ENCODE results near the gene TLR2. TPM values are rescaled to one million over a fixed set of nuclear protein-coding genes. Genes with fewer than 3 reads are reported as not detected.

The TLR2 gene
- total RNA-seq, 1 experiment from 2014 or later = 0.90 TPM

- no peak overlapping the region for H3K27ac Mint-ChIP-seq
- Histone ChIP-seq H4K91ac (ENCODE audit: insufficient read length, low read depth, low read length) (no peak overlapping the region), H3K4me2 (ENCODE audit: insufficient read depth, insufficient read length, low read length) (peak overlapping the region; percentile 81), H2BK15ac (ENCODE audit: low read depth, low read length) (no peak overlapping the region), H3K27me3 (ENCODE audit: insufficient read depth, low read length) (peaks cover 20% of the 10 kb centered on the region), H2AFZ (ENCODE audit: low read length) (no peak overlapping the region), H3K27ac (ENCODE audit: insufficient read length, low read depth, low read length) (no peak overlapping the region), H2BK5ac (ENCODE audit: insufficient read length, low read length) (no peak overlapping the region), H3K4ac (ENCODE audit: low read depth, low read length) (no peak overlapping the region), H3K14ac (ENCODE audit: insufficient read depth, low read length) (no peak overlapping the region; the same call in 1 of the 2 replicates), H2BK12ac (ENCODE audit: insufficient read length, low read depth, low read length) (no peak overlapping the region), H3K23me2 (ENCODE audit: insufficient read length, low read depth, low read length, poor library complexity, severe bottlenecking) (peaks cover 15% of the 10 kb centered on the region), H3T11ph (ENCODE audit: low read length) (no peak overlapping the region), H4K5ac (ENCODE audit: insufficient read length, low read depth, low read length) (no peak overlapping the region), H3K4me1 (ENCODE audit: insufficient read depth, low read length) (no peaks in the 10 kb centered on the region; the same call in 1 of the 2 replicates), H3K9me3 (ENCODE audit: control insufficient read depth, low read depth, low read length) (peaks cover 15% of the 10 kb centered on the region), H4K20me1 (ENCODE audit: control insufficient read depth, insufficient read depth, insufficient read length) (no peaks in the 10 kb centered on the region), H3K56ac (ENCODE audit: insufficient read length, low read depth, low read length) (no peak overlapping the region), H3K18ac (ENCODE audit: insufficient read length, low read depth, low read length) (no peak overlapping the region), H2BK20ac (ENCODE audit: low read depth, low read length, poor library complexity, severe bottlenecking) (no peak overlapping the region), H4K8ac (replicated peaks; ENCODE audit: insufficient read length, low read depth, low read length) (no peak overlapping the region), H3K9ac (ENCODE audit: extremely low read depth, insufficient read length, low read length) (no peak overlapping the region), H3K79me2 (ENCODE audit: insufficient read depth, low read length) (no peaks in the 10 kb centered on the region), H3K23ac (ENCODE audit: insufficient read length, low read depth, low read length) (no peak overlapping the region), H3K79me1 (ENCODE audit: insufficient read depth, low read depth, low read length, poor library complexity, severe bottlenecking) (no peaks in the 10 kb centered on the region), H2BK120ac (ENCODE audit: low read depth, low read length, poor library complexity, severe bottlenecking) (no peak overlapping the region), H2AK5ac (ENCODE audit: insufficient read length, low read length) (no peak overlapping the region)
- WGBS (ENCODE audit: extremely low coverage, insufficient read length, low lambda C conversion rate) = no CpG with 5 or more reads among the region's 27 CpGs
- peaks cover 15 to 17% (median 15%) of the 10 kb centered on the region in 3 experiments for H3K36me3 Mint-ChIP-seq (ENCODE audit: insufficient read depth in 1 of 3, low read depth in 3 of 3)
- H3K27me3 Mint-ChIP-seq (ENCODE audit: low read depth) = peaks cover 65% of the 10 kb centered on the region
- H3K4me3 Mint-ChIP-seq = peak overlapping the region; percentile 58 to 74
- H3K9me3 Mint-ChIP-seq = peaks cover 17 to 32% of the 10 kb centered on the region in 2 experiments
- no peak for TF ChIP-seq CTCF (conservative IDR thresholded peaks at IDR 0.05)
- DNase-seq = no peak
- H3K4me1 Mint-ChIP-seq = peaks cover 11% of the 10 kb centered on the region in 2 experiments
Measured at GRCh38 chr4:153683763-153684181, 308 bp upstream of the TLR2 start.
